ENCODE data around the gene DIMT1.

Gene DIMT1

GRCh38 chr5:62369039-62369438 lies 34.7 kb downstream of the DIMT1 start:
- DNase-seq: no peak

- no peak for DNase-seq
Measured at GRCh38 chr5:62362701-62363100, 41.0 kb downstream of the DIMT1 start.

GRCh38 chr5:62354028-62354874 lies 49.5 kb downstream of the DIMT1 start:
- DNase-seq: peak; percentile 70

- DNase-seq: no peak
Measured at GRCh38 chr5:62348723-62349481, 54.8 kb downstream of the DIMT1 start.

GRCh38 chr5:62347928-62348327 lies 55.8 kb downstream of the DIMT1 start:
- no peak for DNase-seq

- no peak for DNase-seq
Measured at GRCh38 chr5:62346748-62347147, 57.0 kb downstream of the DIMT1 start.

GRCh38 chr5:62343428-62343827 lies 60.3 kb downstream of the DIMT1 start:
- no peak for DNase-seq

GRCh38 chr5:62342476-62342837 lies 61.2 kb downstream of the DIMT1 start:
- DNase-seq: no peak

GRCh38 chr5:62341783-62342475 lies 61.8 kb downstream of the DIMT1 start:
- DNase-seq: no peak

GRCh38 chr5:62340979-62341378 lies 62.7 kb downstream of the DIMT1 start:
- no peak for DNase-seq

- peak; percentile 24 for DNase-seq
Measured at GRCh38 chr5:62340392-62340791, 63.3 kb downstream of the DIMT1 start.
